Neural crest cell (in vitro differentiated cells): ENCODE results near the gene WNT3A. TPM values are rescaled to one million over a fixed set of nuclear protein-coding genes. Genes with fewer than 3 reads are reported as not detected.

Source experiments
- DNase-seq: peaks from one replicate; pipeline ENCODE4 v3.0.0; 2021; ENCODE audit warnings: low read depth, mixed read lengths, low spot score
- H3K27ac Mint-ChIP-seq: one replicate; pipeline ENCODE4 v1.8.0; 2021; ENCODE audit warnings: mild to moderate bottlenecking, mixed read lengths; ENCODE audit not compliant: unreplicated experiment
- H3K27me3 Mint-ChIP-seq: 2 replicates; pipeline ENCODE4 v1.8.0; 2021; ENCODE audit warnings: low read depth, mild to moderate bottlenecking, mixed read lengths
- H3K36me3 Mint-ChIP-seq: 2 replicates; pipeline ENCODE4 v1.8.0; 2021; ENCODE audit warnings: low read depth, mild to moderate bottlenecking, mixed read lengths
- H3K4me1 Mint-ChIP-seq: 2 replicates; pipeline ENCODE4 v1.8.0; 2021; ENCODE audit warnings: mixed read lengths
- H3K4me3 Mint-ChIP-seq: one replicate; pipeline ENCODE4 v1.8.0; 2021; ENCODE audit warnings: mild to moderate bottlenecking, mixed read lengths
- H3K9me3 Mint-ChIP-seq: 2 replicates; pipeline ENCODE4 v1.8.0; 2021; ENCODE audit warnings: mixed read lengths
- total RNA-seq: library from RNA; stranded (reverse); gene quantifications from 2 replicates; pipeline ENCODE4 v1.2.1, GENCODE V29; 2021
- TF ChIP-seq, protein P1 (sequence below): fragments of 200-600 bp; sonication (generic); conservative IDR thresholded peaks from 2 replicates; pipeline ENCODE4 v1.5.0; 2021; ENCODE audit warnings: antibody characterized with exemption, mild to moderate bottlenecking

The WNT3A gene
- total RNA-seq, 1 donor from 2014 or later, result not detected

DNA sequence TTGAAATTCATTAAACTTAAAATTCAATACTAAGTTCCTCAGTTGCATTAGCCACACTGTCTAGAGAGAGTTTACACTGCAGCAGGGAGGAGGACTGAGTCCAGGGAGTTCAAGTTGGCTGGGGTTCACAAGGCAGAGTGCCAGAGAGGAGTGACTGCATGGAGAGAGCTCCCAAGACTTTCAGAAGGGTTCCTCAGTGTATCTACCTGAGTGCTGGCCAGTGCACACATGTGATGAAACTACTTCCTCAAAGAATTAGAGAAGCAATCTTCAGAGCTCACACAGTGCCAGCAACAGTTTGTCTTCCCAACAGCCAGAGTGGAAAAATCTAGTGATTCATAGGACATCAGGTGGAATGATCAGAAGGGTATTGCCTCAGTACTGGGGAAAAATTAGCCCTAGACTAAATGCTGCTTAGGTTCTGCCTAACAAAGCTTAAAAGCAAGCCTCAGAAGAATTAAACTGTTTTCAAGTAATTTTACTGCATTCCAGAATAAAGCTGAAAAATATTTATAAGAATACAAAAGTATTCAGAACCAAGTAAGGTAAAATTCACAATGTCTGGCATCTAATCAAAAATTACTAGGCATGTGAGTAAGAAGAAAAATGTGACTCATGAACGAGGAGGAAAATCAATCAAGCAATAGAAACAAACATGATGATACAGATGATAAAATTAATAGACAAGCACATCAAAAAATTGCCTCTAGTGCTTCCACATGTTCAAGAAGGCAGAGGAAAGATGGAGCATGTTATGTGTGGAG is 10.4 kb upstream of the WNT3A start:
- Mint-ChIP-seq H3K4me3 (no peak overlapping the region), H3K9me3 (peaks cover 9% of the 10 kb centered on the region), H3K36me3 (peaks cover 7% of the 10 kb centered on the region), H3K27ac (no peak overlapping the region), H3K4me1 (no peaks in the 10 kb centered on the region), H3K27me3 (peaks cover 69% of the 10 kb centered on the region)
- no peak for DNase-seq
- TF ChIP-seq, protein P1, sequence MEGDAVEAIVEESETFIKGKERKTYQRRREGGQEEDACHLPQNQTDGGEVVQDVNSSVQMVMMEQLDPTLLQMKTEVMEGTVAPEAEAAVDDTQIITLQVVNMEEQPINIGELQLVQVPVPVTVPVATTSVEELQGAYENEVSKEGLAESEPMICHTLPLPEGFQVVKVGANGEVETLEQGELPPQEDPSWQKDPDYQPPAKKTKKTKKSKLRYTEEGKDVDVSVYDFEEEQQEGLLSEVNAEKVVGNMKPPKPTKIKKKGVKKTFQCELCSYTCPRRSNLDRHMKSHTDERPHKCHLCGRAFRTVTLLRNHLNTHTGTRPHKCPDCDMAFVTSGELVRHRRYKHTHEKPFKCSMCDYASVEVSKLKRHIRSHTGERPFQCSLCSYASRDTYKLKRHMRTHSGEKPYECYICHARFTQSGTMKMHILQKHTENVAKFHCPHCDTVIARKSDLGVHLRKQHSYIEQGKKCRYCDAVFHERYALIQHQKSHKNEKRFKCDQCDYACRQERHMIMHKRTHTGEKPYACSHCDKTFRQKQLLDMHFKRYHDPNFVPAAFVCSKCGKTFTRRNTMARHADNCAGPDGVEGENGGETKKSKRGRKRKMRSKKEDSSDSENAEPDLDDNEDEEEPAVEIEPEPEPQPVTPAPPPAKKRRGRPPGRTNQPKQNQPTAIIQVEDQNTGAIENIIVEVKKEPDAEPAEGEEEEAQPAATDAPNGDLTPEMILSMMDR, result no peak

DNA sequence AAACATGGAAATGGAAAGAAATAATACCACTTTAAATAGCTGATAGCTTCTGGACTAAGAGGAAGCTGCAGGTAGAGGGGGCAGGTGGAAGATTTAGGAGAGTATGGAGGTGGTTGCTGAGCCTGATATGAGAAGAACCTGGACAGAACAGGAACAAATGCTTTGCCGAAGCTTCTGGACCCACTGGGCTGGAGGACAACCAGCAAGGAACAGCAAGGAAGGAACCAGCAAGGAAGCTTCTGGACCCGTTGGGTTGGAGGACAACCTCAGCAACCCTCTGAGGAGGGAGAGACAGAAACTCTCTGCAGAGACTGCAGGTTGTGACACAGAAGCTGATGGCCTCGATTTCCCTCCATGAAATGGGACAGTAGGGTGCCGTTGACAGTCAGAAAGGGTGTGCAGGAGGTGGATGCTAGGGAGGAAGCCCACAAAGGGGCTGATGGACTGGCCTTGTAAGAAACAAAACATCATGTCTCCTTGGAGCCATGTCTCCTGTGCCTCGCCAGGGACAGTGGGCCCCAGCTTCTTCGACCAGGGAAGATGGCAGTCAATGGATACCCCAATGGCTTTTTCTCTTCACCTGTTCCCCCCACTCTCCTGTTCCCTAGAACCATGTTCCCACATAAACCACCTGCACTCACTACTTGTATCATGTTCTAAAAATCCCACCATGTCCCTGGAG is 8.3 kb upstream of the WNT3A start:
- Mint-ChIP-seq H3K27me3 (peaks cover 79% of the 10 kb centered on the region), H3K36me3 (peaks cover 7% of the 10 kb centered on the region)

DNA sequence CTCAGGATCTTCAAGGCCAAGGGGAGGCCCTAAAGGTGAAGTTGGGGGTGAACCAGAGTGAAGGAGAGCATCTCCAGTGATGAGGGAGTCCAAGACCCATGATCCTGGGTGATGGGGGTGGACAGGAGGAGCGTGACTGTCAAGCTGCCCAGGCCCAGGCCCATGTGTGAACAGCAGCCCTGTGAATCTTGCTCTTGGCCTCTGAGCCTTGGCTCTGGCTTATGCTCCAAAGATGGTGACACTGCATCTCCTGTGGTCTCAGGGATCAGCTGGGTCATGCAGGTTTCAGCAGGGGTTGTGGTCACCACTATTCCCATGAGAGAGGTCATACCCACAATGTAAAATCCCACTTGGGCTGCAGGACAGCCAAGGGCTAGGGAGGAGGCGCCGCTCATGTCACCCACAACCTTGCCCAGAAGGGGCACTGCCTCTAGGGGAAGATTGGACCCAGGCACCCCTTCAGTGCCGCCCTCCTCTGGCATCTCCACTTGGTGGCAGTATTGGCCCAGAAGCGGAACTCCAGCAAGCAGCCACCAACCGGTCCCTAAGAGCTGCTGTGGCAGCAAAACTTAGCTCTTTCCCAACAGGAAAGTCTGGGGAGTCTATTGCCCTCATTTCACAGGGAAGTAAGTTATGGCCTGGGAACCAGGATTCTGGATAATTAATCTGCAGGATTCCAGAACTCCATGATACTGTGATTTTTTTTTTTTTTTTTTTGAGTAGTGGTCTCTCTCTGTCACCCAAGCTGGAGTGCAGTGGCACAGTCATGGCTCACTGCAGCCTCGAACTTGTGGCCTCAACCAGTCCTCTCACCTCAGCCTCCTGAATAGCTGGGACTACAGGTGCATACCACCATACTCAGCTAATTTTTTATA is 7.5 kb upstream of the WNT3A start:
- no peak overlapping the region for H3K4me3 Mint-ChIP-seq
- peak; percentile 62 for DNase-seq
- H3K9me3 Mint-ChIP-seq, result peaks cover 6% of the 10 kb centered on the region
- peaks cover 7% of the 10 kb centered on the region for H3K36me3 Mint-ChIP-seq
- peaks cover 80% of the 10 kb centered on the region for H3K27me3 Mint-ChIP-seq
- no peaks in the 10 kb centered on the region for H3K4me1 Mint-ChIP-seq
- TF ChIP-seq, protein P1, result peak; percentile 80
- no peak overlapping the region for H3K27ac Mint-ChIP-seq

More for the DNA sequence above, 8.3 kb upstream of the WNT3A start:
- no peak for DNase-seq
- TF ChIP-seq, protein P1, result no peak
- Mint-ChIP-seq H3K4me1 (no peaks in the 10 kb centered on the region), H3K9me3 (peaks cover 6% of the 10 kb centered on the region), H3K27ac (no peak overlapping the region), H3K4me3 (no peak overlapping the region)

DNA sequence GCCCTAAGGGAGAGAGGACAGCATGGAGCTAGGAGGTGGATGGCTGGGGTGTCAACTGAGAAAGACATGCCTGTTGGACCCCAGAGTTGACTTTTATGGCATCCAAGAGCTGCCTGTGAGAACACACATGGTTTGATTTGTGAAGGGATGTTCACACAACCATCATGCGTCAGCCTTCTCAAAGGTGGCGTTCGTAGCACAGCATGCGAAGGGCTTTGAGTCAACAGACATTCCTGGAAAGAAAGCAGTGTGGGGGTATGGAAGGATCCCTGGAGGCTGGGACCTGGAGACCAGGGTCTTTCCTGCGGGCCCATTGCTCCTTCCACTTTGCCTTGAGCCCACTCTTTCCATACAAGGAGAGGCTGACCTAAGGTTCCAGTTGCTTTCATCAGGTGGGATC is 6.4 kb upstream of the WNT3A start:
- DNase-seq, result no peak
- Mint-ChIP-seq H3K27me3 (peaks cover 85% of the 10 kb centered on the region), H3K4me1 (no peaks in the 10 kb centered on the region), H3K4me3 (no peak overlapping the region), H3K9me3 (peaks cover 6% of the 10 kb centered on the region), H3K36me3 (peaks cover 7% of the 10 kb centered on the region), H3K27ac (no peak overlapping the region)
- TF ChIP-seq, protein P1, result no peak

DNA sequence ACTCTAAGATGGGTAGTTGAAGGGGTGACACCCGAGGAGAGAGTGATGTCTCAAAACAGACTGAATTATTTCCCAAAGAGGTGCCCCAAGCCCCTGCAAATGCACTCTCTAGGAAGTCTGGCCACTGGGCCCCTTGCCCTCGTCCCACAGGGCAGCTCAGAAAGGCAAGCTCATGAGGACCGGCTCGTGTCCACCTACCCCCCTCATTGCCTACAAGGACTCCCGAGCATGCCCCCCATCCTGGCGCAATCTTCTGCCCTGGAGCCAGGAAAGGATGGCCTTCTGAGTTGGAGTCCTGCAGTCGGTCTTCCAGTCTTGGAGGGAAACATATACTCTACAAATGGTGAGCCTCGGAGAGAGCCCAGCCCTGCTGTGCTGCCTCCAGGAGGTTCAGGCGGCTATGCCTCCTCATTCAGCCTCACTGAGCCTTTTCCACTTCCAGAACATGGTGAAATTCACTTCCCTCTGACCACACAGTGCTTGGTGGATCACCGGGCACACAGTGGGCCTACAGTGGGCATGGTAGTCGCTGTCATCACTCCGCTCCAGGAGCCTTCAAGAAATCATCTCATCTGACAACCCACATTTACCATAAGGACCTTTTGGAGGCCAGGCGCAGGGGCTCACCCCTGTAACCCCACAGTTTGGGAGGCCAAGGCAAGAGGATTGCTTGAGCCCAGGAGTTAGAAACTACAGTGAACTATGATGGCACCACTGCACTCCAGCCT is 5.8 kb upstream of the WNT3A start:
- Mint-ChIP-seq H3K36me3 (peaks cover 7% of the 10 kb centered on the region), H3K27ac (no peak overlapping the region), H3K4me3 (no peak overlapping the region), H3K9me3 (peaks cover 6% of the 10 kb centered on the region), H3K4me1 (no peaks in the 10 kb centered on the region), H3K27me3 (peaks cover 87% of the 10 kb centered on the region)
- TF ChIP-seq, protein P1, result no peak
- DNase-seq, result no peak
